ENCODE measurements around the gene SHC1.
A peak's percentile ranks its signal among the peaks of the same experiment; 100 is the strongest.

The SHC1 gene

DNA sequence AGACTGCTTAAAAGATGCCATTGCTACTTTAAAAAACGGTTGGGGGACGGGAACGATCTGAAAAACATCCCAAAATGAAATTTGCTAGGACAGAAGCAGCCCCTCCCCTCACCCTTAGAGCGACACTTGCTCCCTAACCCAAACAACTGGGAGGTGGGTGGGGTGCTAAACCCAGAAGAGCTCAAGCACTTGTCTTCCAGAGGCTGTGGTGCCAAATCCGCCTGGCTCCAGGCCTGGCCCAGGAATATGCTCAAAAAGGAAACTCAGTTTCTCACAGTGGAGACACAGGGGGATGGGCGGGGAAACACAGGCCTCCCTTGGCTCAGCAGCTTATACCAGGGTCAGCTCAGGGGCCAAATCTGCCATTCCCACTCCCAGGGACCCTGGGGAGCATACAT lies 14.0 kb downstream of the SHC1 start:
- DNase-seq (ENCODE audit: low read depth) = no peak

DNA sequence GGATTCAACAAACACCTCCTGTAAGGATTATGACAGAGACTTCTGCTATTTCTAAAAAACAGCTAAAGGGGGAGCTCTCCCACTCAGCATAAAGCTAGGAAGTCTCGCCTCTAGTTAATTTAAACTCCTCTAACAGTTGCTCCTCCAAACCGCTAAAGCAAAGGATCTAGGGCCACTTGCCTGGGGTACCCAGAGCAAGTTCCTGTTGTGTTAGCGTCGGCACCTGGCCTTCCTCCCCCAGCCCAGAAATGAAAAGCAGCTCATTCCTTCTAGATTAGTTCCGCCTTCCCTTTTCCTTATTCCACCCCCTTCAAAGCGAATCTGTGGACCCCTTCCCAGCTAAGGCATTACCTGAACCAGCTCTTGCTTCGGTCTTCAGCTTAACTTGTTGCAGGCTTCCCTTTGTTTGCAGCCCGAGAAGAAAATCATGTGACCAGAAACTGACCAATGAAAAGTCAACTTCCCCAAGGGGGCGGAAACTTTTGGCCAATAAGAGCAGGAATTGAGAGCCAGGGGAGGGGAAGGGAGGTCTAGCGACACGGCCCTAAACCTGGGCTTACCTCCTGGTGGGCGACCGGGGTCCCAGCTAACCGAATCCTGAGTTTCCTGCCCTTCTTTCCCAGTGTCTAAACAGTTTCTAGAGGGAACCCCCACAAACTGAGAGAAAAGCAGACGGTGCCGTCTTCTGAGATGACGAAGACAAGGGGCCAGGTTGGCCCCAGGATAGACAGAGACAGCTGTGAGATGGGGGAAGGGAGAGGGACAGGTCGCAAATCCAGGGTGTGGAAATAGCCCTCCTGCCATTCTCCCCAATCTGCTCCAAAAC lies 14.6 kb downstream of the SHC1 start, which contains the start of gene PBXIP1:
PBXIP1 (minus strand) TSS at position 382 of the 826 bp plus-strand sequence. CDS start 2,378 bp downstream, outside the sequence.
- DNase-seq (ENCODE audit: low read depth) = peak; percentile 67

DNA sequence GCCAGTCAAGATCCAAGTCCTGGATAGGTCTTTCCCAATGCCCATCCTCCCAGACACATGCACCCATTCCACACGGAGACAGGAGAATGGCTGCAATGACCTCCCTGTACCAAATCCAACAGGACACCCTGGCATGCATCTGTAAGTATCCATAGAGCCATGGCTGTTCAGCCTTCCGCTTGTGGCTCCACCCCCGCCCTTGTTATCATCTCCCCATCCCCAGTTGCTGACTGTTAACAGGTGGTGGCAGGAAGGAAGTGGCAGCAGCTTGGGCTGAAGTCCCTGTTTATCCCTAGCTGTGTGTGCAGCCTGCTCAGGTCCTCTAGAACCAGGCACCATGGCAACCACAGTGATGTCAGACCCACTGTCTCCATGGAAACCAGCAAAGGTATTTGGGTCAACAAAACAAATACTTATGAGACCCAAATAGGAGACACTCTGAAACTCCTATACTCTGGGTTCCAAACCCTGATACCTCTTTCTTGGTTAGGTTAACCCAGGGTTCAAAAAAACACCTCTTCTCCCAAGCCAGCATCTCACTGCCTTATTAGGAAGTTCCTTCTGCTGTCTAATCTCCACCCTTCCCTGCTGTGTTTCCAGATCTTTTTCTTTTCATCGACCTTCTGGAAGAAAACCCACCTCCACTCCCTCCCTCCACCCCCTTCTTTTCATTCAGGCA lies 15.4 kb downstream of the SHC1 start:
- DNase-seq (ENCODE audit: low read depth) = peak; percentile 65

DNA sequence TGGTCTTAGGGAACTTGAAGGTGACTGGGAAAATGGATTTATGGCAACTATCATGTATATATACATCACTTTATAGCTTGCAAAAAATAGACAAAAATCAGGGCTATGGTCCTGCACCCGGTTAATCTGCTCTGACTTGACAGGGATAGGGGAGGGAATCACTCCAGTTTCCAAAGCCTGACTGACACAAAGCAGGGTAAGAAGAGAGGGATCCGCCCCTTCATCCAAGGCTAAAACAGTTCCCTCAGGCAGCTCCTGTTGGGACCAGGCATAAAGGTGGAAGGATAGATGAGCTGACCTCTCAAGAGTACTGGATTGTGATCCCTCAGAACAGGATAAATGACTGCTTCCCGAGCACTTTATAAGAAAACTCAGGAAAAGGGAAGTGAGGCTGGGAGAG lies 16.0 kb downstream of the SHC1 start:
- no peak for DNase-seq (ENCODE audit: low read depth)

DNA sequence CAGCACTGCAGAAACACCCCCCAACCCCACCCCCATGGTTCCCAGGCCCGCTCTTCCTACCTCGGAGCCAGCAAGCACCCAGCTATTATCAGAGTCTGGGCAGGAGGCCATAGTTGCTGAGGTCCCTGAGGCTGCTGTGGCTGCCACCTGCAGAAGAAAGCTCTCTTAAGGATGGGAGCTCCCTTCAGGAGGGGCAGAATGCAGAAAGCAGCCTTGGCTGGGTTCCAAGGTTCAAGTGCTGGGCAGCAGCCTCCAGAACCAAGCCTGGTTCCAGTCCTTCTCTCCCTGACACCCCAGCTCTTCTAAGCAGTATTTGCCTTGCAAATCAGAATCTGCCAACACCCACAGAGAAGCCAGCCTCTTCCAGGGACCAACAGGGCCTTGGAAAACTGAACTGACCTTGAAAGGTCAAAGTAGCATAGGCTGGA lies 16.9 kb downstream of the SHC1 start:
- DNase-seq (ENCODE audit: low read depth) = no peak

DNA sequence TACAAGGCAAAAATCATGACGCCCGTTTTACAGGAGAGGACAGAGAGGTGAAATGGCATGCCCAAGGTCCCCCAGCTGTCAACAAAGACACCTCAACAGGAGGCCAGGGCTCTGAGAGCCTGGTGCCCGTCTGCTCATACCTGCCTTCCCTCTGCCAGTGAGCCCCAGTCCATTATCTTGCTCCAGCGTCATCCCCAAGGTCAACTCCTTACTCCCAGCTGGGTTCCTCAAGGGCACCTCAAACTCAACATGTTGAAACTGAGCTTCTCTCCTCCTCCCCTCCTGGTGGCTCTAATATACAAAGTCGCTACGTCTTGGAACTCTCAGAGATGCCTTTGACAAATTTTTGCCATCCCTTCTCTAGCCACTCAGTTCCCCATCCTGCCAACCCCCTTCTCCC lies 17.9 kb downstream of the SHC1 start:
- no peak for DNase-seq (ENCODE audit: low read depth)

DNA sequence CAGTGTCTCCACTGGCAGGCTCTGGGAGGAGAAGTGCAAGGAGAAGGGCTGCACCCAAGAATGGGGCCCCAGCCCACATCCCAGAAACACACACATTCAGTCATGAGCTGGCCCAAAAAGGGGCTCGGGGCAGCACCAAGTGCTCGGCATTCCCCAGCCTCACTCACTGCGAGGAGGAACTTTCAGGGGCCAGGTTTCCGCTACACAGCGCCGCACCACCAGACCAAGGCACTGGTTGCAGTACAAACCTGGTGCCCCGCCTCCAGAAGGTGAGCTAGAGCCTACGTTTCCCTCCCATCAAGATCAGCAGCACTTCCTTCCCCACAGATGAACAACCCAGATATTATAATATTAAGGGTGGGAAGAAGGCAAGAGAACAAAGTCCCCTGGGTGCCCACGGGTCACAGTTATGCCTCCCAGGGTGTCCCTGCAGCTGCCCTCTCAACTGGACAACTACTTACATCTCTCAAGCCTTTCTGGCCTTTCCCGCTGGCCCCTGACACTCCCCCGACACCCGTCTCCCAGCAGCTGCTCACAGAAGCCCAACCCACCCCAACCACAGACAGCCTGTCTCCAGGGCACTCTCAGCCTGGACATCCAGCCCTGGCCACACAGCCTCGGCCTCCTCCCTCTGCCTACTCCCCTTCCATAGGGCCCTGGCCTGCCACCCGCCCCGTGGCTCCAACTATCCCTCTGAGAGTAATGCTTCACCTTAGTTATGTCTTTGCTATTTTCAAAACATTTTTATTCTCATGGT lies 18.5 kb downstream of the SHC1 start:
- no peak for DNase-seq (ENCODE audit: low read depth)

DNA sequence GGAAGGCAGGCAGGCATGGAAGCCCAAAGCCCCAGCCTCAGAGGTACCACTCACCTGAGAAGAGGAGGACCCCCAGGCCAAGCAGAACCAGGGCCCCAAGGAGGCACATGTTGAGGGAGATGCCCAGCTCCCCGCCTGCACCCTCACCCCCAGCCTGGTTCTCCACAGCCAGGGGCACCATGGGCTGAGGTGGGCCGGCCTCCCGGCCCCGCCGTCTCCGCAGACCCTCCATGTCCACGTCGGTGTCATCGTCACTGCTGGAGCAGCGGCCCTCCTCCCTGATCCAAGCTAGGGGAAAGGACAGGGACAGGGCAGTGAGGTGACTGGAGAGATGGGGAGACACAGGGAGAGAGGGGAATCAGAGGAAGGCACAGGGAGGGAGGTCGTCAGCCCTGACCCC lies 22.5 kb downstream of the SHC1 start:
- no peak for DNase-seq (ENCODE audit: low read depth)

DNA sequence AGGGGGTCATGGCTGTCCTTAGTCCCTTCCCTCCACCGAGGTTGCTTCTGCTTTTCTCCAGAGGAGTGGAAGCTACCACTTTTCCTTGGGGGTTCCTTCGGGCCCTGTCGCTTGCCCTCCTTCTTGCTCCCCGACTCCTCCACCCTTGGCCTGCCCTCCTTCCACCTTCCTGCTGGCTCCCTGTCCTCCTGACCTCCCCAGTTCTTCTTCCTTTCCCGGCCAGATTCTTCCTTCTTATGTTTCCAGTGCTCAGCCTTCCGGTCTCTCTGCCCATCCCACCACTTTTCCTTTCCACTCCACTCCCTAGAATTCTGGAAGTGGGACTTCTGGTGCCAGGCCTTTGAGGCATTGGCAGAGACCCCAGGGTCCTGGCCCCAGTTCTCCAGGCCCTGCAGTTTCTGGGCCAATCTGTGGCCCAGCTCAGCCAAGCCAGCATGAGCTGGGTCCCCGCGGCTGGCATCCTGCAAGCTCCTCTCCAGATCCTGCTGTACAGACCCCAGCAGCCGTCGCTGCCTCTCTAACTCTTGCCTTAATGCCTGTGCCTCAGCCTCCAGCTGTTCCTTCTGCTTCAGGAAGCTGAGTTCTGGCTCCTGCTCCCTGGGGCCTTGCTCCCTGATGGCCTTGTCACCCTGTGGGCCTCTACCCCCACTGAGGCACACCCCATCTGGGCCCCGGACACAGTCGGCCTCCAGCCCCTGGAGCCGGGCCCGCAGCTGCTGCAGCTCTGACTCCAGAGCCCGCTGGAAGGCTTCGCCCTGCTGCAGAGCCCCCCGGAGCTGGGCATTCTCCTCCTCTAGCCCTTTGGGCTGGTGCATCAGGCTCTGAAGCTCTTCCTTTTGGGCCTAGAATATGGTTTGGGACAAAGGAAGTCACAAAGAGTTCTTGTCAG lies 24.3 kb downstream of the SHC1 start:
- DNase-seq (ENCODE audit: low read depth) = no peak

DNA sequence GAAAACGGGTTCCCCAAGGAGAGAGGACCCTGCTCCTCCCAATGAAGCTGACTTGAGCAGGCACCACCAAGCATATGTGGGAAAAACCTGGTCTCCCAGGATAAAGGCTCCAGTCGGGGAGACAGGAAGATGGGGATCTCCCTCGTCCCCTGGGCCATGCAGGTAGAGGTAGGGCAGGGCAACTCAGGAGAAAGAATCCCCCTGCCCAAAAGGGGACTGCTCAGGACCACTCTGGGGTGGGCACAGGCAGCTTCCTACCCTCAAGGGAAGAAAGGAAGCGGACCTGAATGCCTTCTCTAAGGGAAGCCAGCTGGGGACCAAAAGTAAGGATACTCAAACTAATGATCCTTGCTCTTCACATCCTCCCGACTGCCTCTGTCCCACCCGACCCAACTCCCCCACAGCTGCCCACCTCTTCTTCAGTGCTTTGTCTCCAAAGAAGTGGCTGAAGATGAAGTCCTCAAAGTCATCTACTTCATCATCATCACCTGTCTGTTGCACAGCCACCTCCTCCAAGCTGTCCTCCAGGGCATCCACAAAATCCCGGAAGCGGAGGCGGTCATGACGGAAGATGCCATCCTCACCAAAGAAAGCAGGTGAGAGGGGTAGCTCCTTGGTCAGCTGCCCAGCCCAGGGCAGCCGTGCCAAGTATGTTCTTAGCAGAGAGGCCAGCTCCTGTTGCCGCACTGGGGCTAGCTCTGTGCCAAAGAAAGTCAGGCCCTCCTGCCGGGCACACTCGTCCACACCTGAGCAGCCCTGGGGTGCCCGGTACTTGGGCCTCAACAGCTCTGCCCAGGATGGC lies 25.2 kb downstream of the SHC1 start:
- no peak for DNase-seq (ENCODE audit: low read depth)

DNA sequence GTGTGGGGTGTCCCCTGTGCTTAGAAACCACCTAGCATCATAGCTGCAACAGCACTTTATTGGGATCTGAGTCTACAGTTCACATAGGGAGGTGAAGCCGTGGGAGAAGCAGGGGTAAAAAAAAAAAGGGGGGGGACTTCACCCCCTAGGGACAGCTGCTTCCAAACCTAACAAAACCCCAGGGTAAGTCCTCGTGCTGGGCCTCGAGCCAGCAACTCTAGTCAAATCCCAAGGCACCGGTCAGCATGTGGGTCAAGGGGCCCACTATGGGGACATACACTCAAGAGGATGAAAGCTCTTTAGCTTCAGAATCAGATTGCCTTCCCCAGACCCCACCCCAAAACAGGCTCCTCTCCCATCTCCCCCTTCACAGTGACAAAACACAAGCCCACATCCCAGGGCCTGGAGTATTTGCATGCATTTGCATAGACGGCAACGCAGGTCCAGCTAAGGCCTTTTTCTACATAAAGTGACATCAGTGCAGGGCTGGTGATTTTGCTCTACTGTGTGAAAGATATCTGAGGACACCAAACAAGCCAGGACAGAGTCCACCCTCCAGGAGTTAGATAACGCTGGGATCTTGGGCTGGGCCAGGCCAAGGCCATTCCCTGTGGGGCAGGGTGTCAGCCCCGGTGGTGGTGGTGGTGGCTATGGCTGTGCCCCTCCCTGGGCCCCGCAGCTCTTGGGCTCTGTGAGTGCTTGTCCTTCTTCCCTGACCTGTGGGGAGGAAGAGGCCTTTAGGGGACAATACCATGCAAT lies 26.0 kb downstream of the SHC1 start:
- DNase-seq (ENCODE audit: low read depth) = no peak

DNA sequence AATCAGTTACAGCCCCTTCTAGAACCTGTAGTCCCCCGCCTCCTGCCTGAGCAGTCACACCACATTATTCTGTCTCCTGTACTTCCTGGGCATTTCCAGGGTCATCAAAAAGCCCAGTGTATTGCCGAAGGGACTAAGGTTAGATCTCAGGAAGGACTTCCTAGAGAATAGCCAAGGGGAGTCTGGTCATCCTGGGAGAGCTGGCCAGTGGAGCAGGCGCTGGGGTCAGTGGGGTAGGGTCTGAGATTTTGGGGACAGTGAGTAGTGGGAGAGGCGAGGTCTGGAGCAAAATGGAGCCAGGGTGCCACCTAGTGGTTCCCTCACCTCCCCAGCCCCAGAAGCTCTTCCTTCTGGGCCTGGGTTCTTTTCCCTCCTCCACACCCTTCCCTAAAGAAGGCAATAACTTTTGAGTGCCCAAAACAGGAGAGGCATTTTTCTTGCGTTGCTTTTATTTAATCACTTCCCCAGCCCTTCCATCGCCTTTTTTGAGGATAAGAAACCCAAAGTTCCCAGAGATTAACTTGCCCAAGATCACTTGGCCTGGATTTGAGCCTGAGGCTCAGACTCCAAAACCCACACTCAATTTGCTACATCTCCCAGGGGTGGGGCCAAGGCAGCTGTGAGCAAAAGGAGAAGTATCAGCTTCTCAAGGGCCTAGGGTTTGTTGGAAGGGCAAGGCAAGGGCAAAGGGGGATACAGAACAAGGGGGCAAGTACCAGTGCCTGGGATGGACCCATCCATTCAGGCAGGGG lies 26.7 kb downstream of the SHC1 start:
- no peak for DNase-seq (ENCODE audit: low read depth)

DNA sequence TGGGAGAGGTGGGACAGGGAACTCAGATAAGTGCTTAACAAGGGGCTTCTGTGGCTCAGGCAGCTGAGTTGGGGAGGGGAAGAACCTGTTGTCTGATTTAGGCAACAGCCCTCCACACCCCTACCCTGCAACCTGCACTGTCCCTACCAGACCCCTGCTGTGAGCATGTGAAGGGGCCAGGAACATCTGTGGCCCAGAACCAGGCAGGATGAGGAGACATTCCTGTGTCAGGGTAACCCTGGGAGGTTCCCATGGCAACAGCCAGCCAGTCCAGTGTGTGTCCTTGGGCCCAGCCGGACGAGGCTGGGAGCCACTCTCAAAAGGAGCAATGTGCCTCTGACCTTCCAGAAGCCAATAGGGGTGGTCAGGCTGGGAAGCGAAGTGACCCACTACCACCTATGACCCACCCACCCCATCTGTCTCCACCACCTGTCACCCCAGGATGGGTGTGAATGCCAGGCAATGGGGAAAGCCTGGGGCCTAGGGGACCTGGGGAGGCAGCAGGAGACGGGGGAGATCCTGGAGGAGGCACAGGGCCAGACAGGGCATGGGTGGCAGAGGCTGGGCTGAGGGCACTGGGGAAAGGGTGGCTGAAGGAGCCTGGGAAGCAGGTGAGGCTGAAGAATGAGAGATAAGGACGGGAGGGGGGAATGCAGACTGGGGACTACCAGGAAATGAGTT lies 29.1 kb downstream of the SHC1 start:
- DNase-seq (ENCODE audit: low read depth) = no peak

DNA sequence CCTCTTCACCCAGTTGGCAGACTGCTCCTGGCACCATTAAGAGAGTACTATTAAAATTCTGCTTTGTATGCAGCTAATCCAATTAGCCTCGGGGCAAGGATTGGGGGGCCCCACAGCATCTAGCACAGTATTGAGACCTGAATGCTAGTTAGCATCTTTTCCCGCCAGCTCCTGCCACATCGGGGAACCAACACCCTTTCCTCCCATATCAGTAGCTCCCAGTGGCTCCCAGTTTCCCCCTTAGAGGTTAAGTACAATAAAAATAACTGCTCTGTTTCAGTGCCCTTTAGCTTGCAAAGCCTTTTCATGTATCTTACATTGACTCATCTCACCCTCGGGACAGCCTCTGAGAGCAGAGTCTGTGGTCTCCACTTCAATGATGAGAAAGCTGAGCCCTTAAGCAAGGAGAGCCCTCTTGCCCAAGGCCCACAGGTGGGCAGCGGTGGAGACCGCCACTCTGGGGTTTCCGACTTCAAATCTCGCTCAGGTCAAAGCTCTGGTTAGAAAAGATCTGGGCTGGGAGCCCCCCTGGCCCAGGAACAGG lies 29.8 kb downstream of the SHC1 start:
- no peak for DNase-seq (ENCODE audit: low read depth)

DNA sequence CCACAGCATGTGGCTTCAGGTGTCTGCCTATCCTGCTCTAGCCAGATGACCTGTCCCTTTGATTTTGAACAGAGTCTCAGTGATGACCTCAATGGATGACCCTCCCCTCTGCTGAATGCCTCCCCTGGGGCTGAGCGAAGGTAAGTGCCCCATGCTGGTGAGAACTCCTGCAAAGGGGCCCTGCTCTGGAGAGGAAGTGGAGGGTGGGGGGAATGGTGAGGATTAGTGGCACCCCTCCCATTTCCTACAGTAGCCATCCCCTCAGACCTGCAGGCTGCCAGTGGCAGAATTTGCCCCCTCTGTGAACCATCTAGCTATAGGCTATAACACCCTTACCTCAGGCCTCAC lies 30.4 kb downstream of the SHC1 start:
- DNase-seq (ENCODE audit: low read depth) = no peak

DNA sequence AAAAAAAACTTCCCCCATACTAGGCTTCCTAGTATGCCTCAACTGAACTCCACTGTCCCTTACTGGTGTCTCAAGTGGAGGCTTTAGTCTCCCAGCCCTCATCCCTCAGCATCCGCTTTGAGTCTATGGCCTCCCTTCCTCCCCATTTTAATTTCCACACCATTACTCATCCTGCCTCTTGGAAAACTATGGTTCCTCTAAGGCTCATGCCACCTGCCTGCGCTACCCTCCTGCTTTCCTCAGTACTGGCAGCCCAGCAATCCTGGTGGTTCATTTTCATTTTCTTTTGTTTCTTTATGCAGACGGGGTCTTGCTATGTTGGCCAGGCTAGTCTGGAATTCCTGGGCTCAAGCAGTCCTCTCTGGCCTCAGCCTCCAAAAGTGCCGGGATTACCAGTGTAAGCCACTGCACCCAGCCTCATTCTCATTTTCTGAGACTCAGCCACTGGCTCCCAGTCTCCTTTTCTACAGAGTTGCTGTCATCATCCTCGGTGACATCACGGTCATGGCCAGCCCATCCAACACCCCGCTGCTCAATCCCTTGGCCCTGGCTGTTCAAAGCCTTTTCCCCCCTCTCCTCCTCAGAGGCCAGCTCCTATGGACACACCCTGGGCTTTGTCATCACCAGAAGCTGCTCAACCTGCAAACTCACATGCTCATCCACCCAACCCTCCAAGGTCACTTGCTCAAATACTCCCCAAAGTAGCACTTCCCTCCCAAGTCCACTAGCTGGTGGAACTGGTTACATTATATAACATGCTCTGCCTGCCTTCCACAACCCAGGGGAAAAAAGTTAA lies 31.7 kb downstream of the SHC1 start:
- no peak for DNase-seq (ENCODE audit: low read depth)

DNA sequence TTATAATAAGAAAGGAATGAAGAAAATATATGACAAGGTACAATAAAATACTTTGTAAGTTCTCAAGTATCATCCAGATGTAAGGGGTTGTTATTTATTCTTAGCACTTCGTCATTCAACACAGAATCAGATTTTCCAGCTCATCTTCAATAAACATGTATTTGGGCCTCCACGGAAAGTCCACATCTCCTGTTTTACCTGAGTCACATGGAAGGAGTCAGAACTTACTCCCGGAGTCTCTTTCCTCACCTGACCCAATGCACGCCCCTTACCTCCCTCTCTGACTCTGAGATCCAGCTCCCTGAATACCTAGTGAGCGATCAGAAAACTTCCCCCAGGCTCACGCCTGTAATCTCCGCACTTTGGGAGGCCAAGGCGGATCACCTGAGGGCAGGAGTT lies 32.6 kb downstream of the SHC1 start:
- no peak for DNase-seq (ENCODE audit: low read depth)
